Heart right ventricle (tissue), 16 donors: ENCODE data around the gene PLAGL2. TPM values are rescaled to one million over a fixed set of nuclear protein-coding genes. Genes with fewer than 3 reads are reported as not detected.

Source experiments
- ATAC-seq, 8 donors: fragments of 200-7000 bp; cut with Tn5 transposase; one replicate each; pipeline ENCODE4 v1.9.1; 2020; ENCODE audit warnings: mild to moderate bottlenecking in 8 of 8, moderate library complexity in 8 of 8, moderate number of reproducible peaks in 1 of 8
- DNase-seq, 2 donors: peaks; one replicate each; pipeline ENCODE4 v3.0.0-alpha.2; 2020
- H3K27ac ChIP-seq, 10 donors: fragments of 200-600 bp; sonication (generic) in 2 of 10; one replicate each; pipeline versions ENCODE4 v1.5.0 to v1.8.0; 2020 to 2022; ENCODE audit warnings: mild to moderate bottlenecking in 3 of 10
- H3K27me3 ChIP-seq, 7 donors: fragments of 200-600 bp; one replicate each; pipeline ENCODE4 v1.8.0; 2021 to 2022; ENCODE audit warnings: mild to moderate bottlenecking in 2 of 7
- H3K36me3 ChIP-seq, 9 donors: fragments of 200-600 bp; sonication (generic) in 1 of 9; one replicate each; pipeline versions ENCODE4 v1.5.0 to v1.8.0; 2020 to 2022; ENCODE audit warnings: mild to moderate bottlenecking in 2 of 9
- H3K4me1 ChIP-seq, 9 donors: fragments of 200-600 bp; sonication (generic) in 1 of 9; one replicate each; pipeline versions ENCODE4 v1.5.0 to v1.8.0; 2020 to 2022; ENCODE audit warnings: mild to moderate bottlenecking in 4 of 9
- H3K4me3 ChIP-seq, 10 donors: fragments of 200-600 bp; sonication (generic) in 2 of 10; one replicate each; pipeline versions ENCODE4 v1.5.0 to v1.8.0; 2020 to 2022; ENCODE audit warnings: mild to moderate bottlenecking in 7 of 10, moderate library complexity in 2 of 10
- H3K9me3 ChIP-seq, 11 donors: fragments of 200-600 bp in 10 of 11; sonication (generic) in 2 of 11; one replicate each; pipeline versions ENCODE4 v1.5.0 to v1.8.0; 2013 to 2022; ENCODE audit warnings: mild to moderate bottlenecking in 2 of 11, control low read depth in 1 of 11, moderate library complexity in 1 of 11
- CTCF ChIP-seq, 9 donors: fragments of 200-600 bp; sonication (generic) in 2 of 9; IDR thresholded peaks; one replicate each; pipeline versions ENCODE4 v1.5.0 to v1.8.0; 2021 to 2022; ENCODE audit warnings: antibody characterized with exemption in 9 of 9, mild to moderate bottlenecking in 5 of 9, moderate library complexity in 1 of 9
- WGBS, 2 donors: extraction: QIAGEN DNeasy Blood & Tissue Kit; methylation state at CpG; one replicate each; pipeline ENCODE4 v1.1.7; 2013; ENCODE audit warnings: inconsistent platforms in 1 of 2; 5-methylcytosine and 5-hydroxymethylcytosine counted together
- intact Hi-C, 10 donors: fragments of 100-400 bp; cut with DNase I; formaldehyde crosslinking; loops; one replicate each; pipeline versions ENCODE4 v1.11.1 to v1.14.2; 2022
- polyA plus RNA-seq, 2 donors: library from polyadenylated mRNA; stranded (reverse); fragments of 200-250 nt; gene quantifications; one replicate each; pipeline ENCODE4 v1.2.3, GENCODE V29; 2013
- total RNA-seq, 10 donors: library from RNA; stranded (reverse); fragmentation: NEBNext Ultra II Directional in 3 of 10; extraction: Animal tissue kit (Norgen Biotek cat#: 25700) in 3 of 10; gene quantifications; one replicate each; pipeline versions ENCODE4 v1.2.1 to v1.2.4, GENCODE V29; 2021 to 2023
- donor health status: Arrhythmogenic right ventricular cardiomyopathy.
- donor health status: ischemic (EF 13 %, LVEDD 7.1; RV severe dilation, severe dysfunction).
- donor health status: healthy with polysubstance abuse.
- donor health status: DM: no; HTN: yes; CAD: no.
- donor health status: DM: no; HTN: no; CAD: no.
- donor health status: ischemic (EF 25% LVEDD 6.9; RV normal size, moderate dysfunction).
- donor health status: ischemic (EF 25% LVEDD 5.7; RV mildly dilated, moderate dysfunction).
- donor health status: healthy.
- donor health status: DM: yes; HTN: yes; CAD: no.
- donor health status: Ischemic cardiomyopathy.
- donor health status: ischemic (EF 35%, LVEDD 5.7; RV mildly dilated, moderate dysfunction).
- donor health status: nonischemic (EF 11% LVEDD 7.7; RV severe dilation, severe dysfunction).
- donor health status: DM: yes; HTN: yes; CAD: no.
- donor health status: PGD.
- donor health status: ischemic (EF 29% LVEDD 5.4; RV normal size, mild dysfunction).
- donor health status: nonischemic (EF 23%, LVEDD 6.1; RV moderate dilation, normal function).

The PLAGL2 gene
- total and polyA plus RNA-seq, 12 donors: 1.7 to 12.3 (median 7.5) TPM

DNA sequence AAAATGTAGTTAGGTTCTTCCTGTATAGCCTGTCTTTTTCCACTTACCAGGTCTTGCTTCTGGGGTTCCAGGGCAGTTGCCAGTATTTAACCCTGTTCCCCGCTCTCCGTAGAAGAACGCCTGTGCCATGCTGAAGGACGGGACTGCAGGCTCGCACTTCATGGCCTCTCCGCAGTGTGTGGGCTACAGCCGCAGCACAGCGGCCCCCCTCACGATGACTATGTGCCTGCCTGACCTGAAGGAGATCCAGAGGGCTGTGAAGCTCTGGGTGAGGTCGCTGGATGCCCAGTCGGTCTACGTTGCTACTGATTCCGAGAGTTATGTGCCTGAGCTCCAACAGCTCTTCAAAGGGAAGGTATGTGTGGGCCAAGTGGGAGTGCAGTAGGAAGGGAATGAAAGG is 23.2 kb upstream of the PLAGL2 start:
- no peak overlapping the region for H3K4me3 ChIP-seq
- WGBS, 2 donors: 95 to 98% methylated on average over 13 of the region's 13 CpGs
- H3K27me3 ChIP-seq: no peaks in the 10 kb centered on the region
- no peak for ATAC-seq
- no peak overlapping the region for H3K27ac ChIP-seq
- no peak for TF ChIP-seq CTCF (IDR thresholded peaks at IDR 0.05)
- intact Hi-C loops: no loop called here
- H3K9me3 ChIP-seq: no peaks in the 10 kb centered on the region
- DNase-seq: no peak
- peaks cover 0 to 49% (median 7%) of the 10 kb centered on the region in 9 donors for H3K4me1 ChIP-seq
- peaks cover 3 to 93% (median 40%) of the 10 kb centered on the region in 9 donors for H3K36me3 ChIP-seq

DNA sequence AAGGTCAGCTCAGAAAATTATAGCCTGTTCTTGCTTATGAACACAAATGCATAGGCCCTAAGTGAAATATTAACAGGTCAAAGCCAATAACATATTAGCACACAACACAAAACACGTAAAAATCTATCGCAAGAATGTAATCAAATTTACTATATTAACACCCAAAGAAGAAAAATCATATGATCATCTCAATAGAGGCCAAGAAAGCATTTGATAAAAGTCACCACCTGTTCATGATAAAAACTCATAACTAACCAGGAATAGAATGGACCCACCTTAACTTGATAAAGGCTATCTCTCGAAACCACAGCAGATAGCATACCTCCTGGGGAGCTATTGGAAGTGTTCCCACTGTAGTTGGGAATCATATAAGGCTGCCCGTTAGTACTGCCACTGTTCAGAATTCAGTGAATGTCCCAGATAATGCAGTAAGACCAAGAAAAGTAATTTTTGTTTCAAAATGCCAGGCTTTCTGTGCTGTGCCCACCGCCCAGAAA is 21.8 kb upstream of the PLAGL2 start:
- no peak for TF ChIP-seq CTCF (IDR thresholded peaks at IDR 0.05)
- intact Hi-C loops: no loop called here
- peaks cover 0 to 43% (median 7%) of the 10 kb centered on the region in 9 donors for H3K4me1 ChIP-seq
- no peaks in the 10 kb centered on the region for H3K9me3 ChIP-seq
- ATAC-seq (no peak), DNase-seq (no peak)
- H3K36me3 ChIP-seq: peaks cover 0 to 92% (median 29%) of the 10 kb centered on the region in 9 donors
- no peaks in the 10 kb centered on the region for H3K27me3 ChIP-seq
- no peak overlapping the region for H3K4me3 ChIP-seq
- no peak overlapping the region for H3K27ac ChIP-seq
- 68 to 80% methylated on average over 5 of the region's 5 CpGs for WGBS, 2 donors

GRCh38 chr20:32227744-32228688 is 20.5 kb upstream of the PLAGL2 start:
- Histone ChIP-seq H3K36me3 (peaks cover 0 to 92% (median 22%) of the 10 kb centered on the region in 9 donors), H3K9me3 (no peaks in the 10 kb centered on the region), H3K4me3 (peak overlapping the region in 3 of 10 donors; percentile 6 to 25 (median 13)), H3K4me1 (peaks cover 0 to 36% (median 7%) of the 10 kb centered on the region in 9 donors), H3K27me3 (no peaks in the 10 kb centered on the region), H3K27ac (peak overlapping the region; percentile 19 to 88 (median 66))
- no peak for TF ChIP-seq CTCF (IDR thresholded peaks at IDR 0.05)
- ATAC-seq: peak; percentile 63 to 91 (median 82)
- DNase-seq: peak; percentile 12 to 31
- intact Hi-C loops: no loop called here
- 47 to 63% methylated on average over 22 of the region's 22 CpGs for WGBS, 2 donors

GRCh38 chr20:32227306-32227705 is 19.8 kb upstream of the PLAGL2 start:
- Histone ChIP-seq H3K9me3 (no peaks in the 10 kb centered on the region), H3K4me1 (peaks cover 0 to 29% (median 7%) of the 10 kb centered on the region in 9 donors), H3K27ac (peak overlapping the region; percentile 19 to 88 (median 66)), H3K4me3 (no peak overlapping the region), H3K27me3 (no peaks in the 10 kb centered on the region), H3K36me3 (peaks cover 0 to 92% (median 19%) of the 10 kb centered on the region in 9 donors)
- ATAC-seq (peak in 5 of 8 donors; percentile 3 to 42 (median 16)), DNase-seq (no peak)
- intact Hi-C loops: no loop called here
- TF ChIP-seq CTCF (IDR thresholded peaks at IDR 0.05): no peak
- 78 to 85% methylated on average over 7 of the region's 7 CpGs for WGBS, 2 donors
